ENCODE results near the gene ANKRD34A. TPM values are rescaled to one million over a fixed set of nuclear protein-coding genes. Genes with fewer than 3 reads are reported as not detected.
"Not testable (repeated sequence)": the region's sequence is repeated elsewhere in the genome, so short reads cannot be mapped to it uniquely, and the experiment has no call there.

The ANKRD34A gene
- total and polyA plus RNA-seq, 2 donors = 0.19 to 0.89 TPM

GRCh38 chr1:145926686-145927062 is 37.7 kb downstream of the ANKRD34A start:
- 14% methylated on average over 19 of the region's 19 CpGs for WGBS
- Histone ChIP-seq H3K4me3 (ENCODE audit: low read length in 2 of 2) (peak overlapping the region; percentile 88 to 93), H3K27me3 (ENCODE audit: control insufficient read depth in 2 of 2, insufficient read depth in 1 of 2, low read length in 1 of 2) (no peaks in the 10 kb centered on the region), H3K4me1 (ENCODE audit: control insufficient read depth in 2 of 2, insufficient read depth in 2 of 2, low read length in 2 of 2) (peaks cover 4 to 14% of the 10 kb centered on the region in 2 donors), H3K27ac (ENCODE audit: low read depth in 1 of 2, low read length in 1 of 2) (peak overlapping the region; percentile 97 to 99), H3K36me3 (ENCODE audit: control insufficient read depth in 2 of 2, insufficient read depth in 2 of 2, low read length in 1 of 2) (peaks cover 10 to 15% of the 10 kb centered on the region in 2 donors), H3K9me3 (ENCODE audit: control insufficient read depth in 2 of 2, insufficient read depth in 1 of 2, low read length in 1 of 2) (no peaks in the 10 kb centered on the region)
- DNase-seq (ENCODE audit: low read depth in 6 of 9, low spot score in 9 of 9) = peak in 1 of 9 donors; percentile 36

- no peak overlapping the region for H3K4me3 ChIP-seq (ENCODE audit: low read length in 2 of 2)
- H3K9me3 ChIP-seq (ENCODE audit: control insufficient read depth in 2 of 2, insufficient read depth in 1 of 2, low read length in 1 of 2) = no peaks in the 10 kb centered on the region
- 95% methylated on average over 2 of the region's 2 CpGs for WGBS
- peaks cover 10 to 14% of the 10 kb centered on the region in 2 donors for H3K36me3 ChIP-seq (ENCODE audit: control insufficient read depth in 2 of 2, insufficient read depth in 2 of 2, low read length in 1 of 2)
- no peaks in the 10 kb centered on the region for H3K27me3 ChIP-seq (ENCODE audit: control insufficient read depth in 2 of 2, insufficient read depth in 1 of 2, low read length in 1 of 2)
- H3K4me1 ChIP-seq (ENCODE audit: control insufficient read depth in 2 of 2, insufficient read depth in 2 of 2, low read length in 2 of 2) = peaks cover 16 to 30% of the 10 kb centered on the region in 2 donors
- H3K27ac ChIP-seq (ENCODE audit: low read depth in 1 of 2, low read length in 1 of 2) = no peak overlapping the region
- DNase-seq (ENCODE audit: low read depth in 6 of 9, low spot score in 9 of 9) = no peak
Measured at GRCh38 chr1:145922266-145922665, 42.1 kb downstream of the ANKRD34A start.

- not testable (repeated sequence) for H3K9me3 ChIP-seq (ENCODE audit: control insufficient read depth in 2 of 2, insufficient read depth in 1 of 2, low read length in 1 of 2); H3K27ac ChIP-seq (ENCODE audit: low read depth in 1 of 2, low read length in 1 of 2); H3K27me3 ChIP-seq (ENCODE audit: control insufficient read depth in 2 of 2, insufficient read depth in 1 of 2, low read length in 1 of 2); DNase-seq (ENCODE audit: low read depth in 6 of 9, low spot score in 9 of 9); H3K4me3 ChIP-seq (ENCODE audit: low read length in 2 of 2)
- Histone ChIP-seq H3K36me3 (ENCODE audit: control insufficient read depth in 2 of 2, insufficient read depth in 2 of 2, low read length in 1 of 2) (peaks cover 4 to 14% of the 10 kb centered on the region in 2 donors), H3K4me1 (ENCODE audit: control insufficient read depth in 2 of 2, insufficient read depth in 2 of 2, low read length in 2 of 2) (peaks cover 12 to 21% of the 10 kb centered on the region in 2 donors)
- 99% methylated on average over 2 of the region's 4 CpGs for WGBS
Measured at GRCh38 chr1:145920297-145920696, 44.1 kb downstream of the ANKRD34A start.

GRCh38 chr1:145918992-145919939 is 45.1 kb downstream of the ANKRD34A start:
- Histone ChIP-seq H3K4me3 (ENCODE audit: low read length in 2 of 2) (peak overlapping the region; percentile 93 to 95), H3K27ac (ENCODE audit: low read depth in 1 of 2, low read length in 1 of 2) (peak overlapping the region; percentile 96 to 99), H3K4me1 (ENCODE audit: control insufficient read depth in 2 of 2, insufficient read depth in 2 of 2, low read length in 2 of 2) (peaks cover 12 to 21% of the 10 kb centered on the region in 2 donors), H3K27me3 (ENCODE audit: control insufficient read depth in 2 of 2, insufficient read depth in 1 of 2, low read length in 1 of 2) (no peaks in the 10 kb centered on the region), H3K36me3 (ENCODE audit: control insufficient read depth in 2 of 2, insufficient read depth in 2 of 2, low read length in 1 of 2) (peaks cover 4 to 24% of the 10 kb centered on the region in 2 donors), H3K9me3 (ENCODE audit: control insufficient read depth in 2 of 2, insufficient read depth in 1 of 2, low read length in 1 of 2) (no peaks in the 10 kb centered on the region)
- peak in 1 of 9 donors; percentile 15 for DNase-seq (ENCODE audit: low read depth in 6 of 9, low spot score in 9 of 9)
- WGBS = 19% methylated on average over 33 of the region's 33 CpGs

- Histone ChIP-seq H3K4me1 (ENCODE audit: control insufficient read depth in 2 of 2, insufficient read depth in 2 of 2, low read length in 2 of 2) (peaks cover 12 to 21% of the 10 kb centered on the region in 2 donors), H3K27ac (ENCODE audit: low read depth in 1 of 2, low read length in 1 of 2) (peak within 1 kb of the TSS; percentile 96 to 99), H3K36me3 (ENCODE audit: control insufficient read depth in 2 of 2, insufficient read depth in 2 of 2, low read length in 1 of 2) (peaks cover 0 to 22% of the 10 kb centered on the region in 2 donors), H3K9me3 (ENCODE audit: control insufficient read depth in 2 of 2, insufficient read depth in 1 of 2, low read length in 1 of 2) (no peaks in the 10 kb centered on the region), H3K27me3 (ENCODE audit: control insufficient read depth in 2 of 2, insufficient read depth in 1 of 2, low read length in 1 of 2) (no peaks in the 10 kb centered on the region), H3K4me3 (ENCODE audit: low read length in 2 of 2) (peak within 1 kb of the TSS; percentile 93 to 95)
- peak; percentile 86 to 97 (median 92) for DNase-seq (ENCODE audit: low read depth in 6 of 9, low spot score in 9 of 9)
- under 1% methylated on average over 51 of the region's 51 CpGs for WGBS
Measured at GRCh38 chr1:145918144-145918991, 46.0 kb downstream of the ANKRD34A start, which contains the start of gene PEX11B. TSS of gene PEX11B (minus strand) at chr1:145918717. CDS start at chr1:145918688, 29 bp downstream.

- Histone ChIP-seq H3K9me3 (ENCODE audit: control insufficient read depth in 2 of 2, insufficient read depth in 1 of 2, low read length in 1 of 2) (no peaks in the 10 kb centered on the region), H3K27me3 (ENCODE audit: control insufficient read depth in 2 of 2, insufficient read depth in 1 of 2, low read length in 1 of 2) (no peaks in the 10 kb centered on the region), H3K4me3 (ENCODE audit: low read length in 2 of 2) (peak overlapping the region; percentile 93 to 95), H3K4me1 (ENCODE audit: control insufficient read depth in 2 of 2, insufficient read depth in 2 of 2, low read length in 2 of 2) (peaks cover 12 to 21% of the 10 kb centered on the region in 2 donors), H3K36me3 (ENCODE audit: control insufficient read depth in 2 of 2, insufficient read depth in 2 of 2, low read length in 1 of 2) (peaks cover 0 to 19% of the 10 kb centered on the region in 2 donors), H3K27ac (ENCODE audit: low read depth in 1 of 2, low read length in 1 of 2) (no peak overlapping the region)
- 95% methylated on average over 5 of the region's 5 CpGs for WGBS
- DNase-seq (ENCODE audit: low read depth in 6 of 9, low spot score in 9 of 9) = no peak
Measured at GRCh38 chr1:145917595-145917994, 46.8 kb downstream of the ANKRD34A start.

GRCh38 chr1:145916745-145917144 is 47.6 kb downstream of the ANKRD34A start:
- no peak for DNase-seq (ENCODE audit: low read depth in 6 of 9, low spot score in 9 of 9)
- H3K27ac ChIP-seq (ENCODE audit: low read depth in 1 of 2, low read length in 1 of 2) = no peak overlapping the region
- WGBS = 97% methylated on average over 5 of the region's 5 CpGs
- no peaks in the 10 kb centered on the region for H3K27me3 ChIP-seq (ENCODE audit: control insufficient read depth in 2 of 2, insufficient read depth in 1 of 2, low read length in 1 of 2)
- H3K9me3 ChIP-seq (ENCODE audit: control insufficient read depth in 2 of 2, insufficient read depth in 1 of 2, low read length in 1 of 2) = no peaks in the 10 kb centered on the region
- peaks cover 6 to 27% of the 10 kb centered on the region in 2 donors for H3K36me3 ChIP-seq (ENCODE audit: control insufficient read depth in 2 of 2, insufficient read depth in 2 of 2, low read length in 1 of 2)
- H3K4me3 ChIP-seq (ENCODE audit: low read length in 2 of 2) = no peak overlapping the region
- H3K4me1 ChIP-seq (ENCODE audit: control insufficient read depth in 2 of 2, insufficient read depth in 2 of 2, low read length in 2 of 2) = peaks cover 12 to 21% of the 10 kb centered on the region in 2 donors

GRCh38 chr1:145912128-145912641 is 52.2 kb downstream of the ANKRD34A start:
- Histone ChIP-seq H3K4me3 (ENCODE audit: low read length in 2 of 2) (no peak overlapping the region), H3K27ac (ENCODE audit: low read depth in 1 of 2, low read length in 1 of 2) (no peak overlapping the region), H3K4me1 (ENCODE audit: control insufficient read depth in 2 of 2, insufficient read depth in 2 of 2, low read length in 2 of 2) (no peaks in the 10 kb centered on the region), H3K36me3 (ENCODE audit: control insufficient read depth in 2 of 2, insufficient read depth in 2 of 2, low read length in 1 of 2) (peaks cover 10 to 38% of the 10 kb centered on the region in 2 donors), H3K27me3 (ENCODE audit: control insufficient read depth in 2 of 2, insufficient read depth in 1 of 2, low read length in 1 of 2) (no peaks in the 10 kb centered on the region), H3K9me3 (ENCODE audit: control insufficient read depth in 2 of 2, insufficient read depth in 1 of 2, low read length in 1 of 2) (no peaks in the 10 kb centered on the region)
- WGBS = 96% methylated on average over 11 of the region's 11 CpGs
- DNase-seq (ENCODE audit: low read depth in 6 of 9, low spot score in 9 of 9) = no peak
